HCT116 (cell line): ENCODE measurements around the gene PRR16.

Experiments
- EZH2 ChIP-seq: fragments of 200-600 bp; sonication (generic); IDR thresholded peaks from 2 replicates; pipeline ENCODE4 v1.6.1; 2017; ENCODE audit warnings: antibody characterized with exemption, mixed run types
- POLR2A ChIP-seq: IDR thresholded peaks from 2 replicates; pipeline ENCODE4 v1.7.0; 2011; ENCODE audit warnings: borderline replicate concordance; ENCODE audit not compliant: insufficient read depth, insufficient read length; ENCODE audit errors: extremely low read depth
- TF ChIP-seq, protein P1 (sequence below), 3 experiments: fragments of 200-600 bp in 1 of 3; sonication (generic) in 1 of 3; IDR thresholded peaks in 2 of 3; conservative IDR thresholded peaks in 1 of 3; 2 replicates each; pipeline ENCODE4 v1.5.1; 2012 to 2017; ENCODE audit warnings: low read depth in 2 of 3, low read length in 2 of 3, antibody characterized with exemption in 1 of 3, borderline replicate concordance in 1 of 3, control low read depth in 1 of 3, mild to moderate bottlenecking in 1 of 3, mixed read lengths in 1 of 3, mixed run types in 1 of 3, moderate library complexity in 1 of 3; ENCODE audit not compliant: insufficient read depth in 1 of 3

DNA sequence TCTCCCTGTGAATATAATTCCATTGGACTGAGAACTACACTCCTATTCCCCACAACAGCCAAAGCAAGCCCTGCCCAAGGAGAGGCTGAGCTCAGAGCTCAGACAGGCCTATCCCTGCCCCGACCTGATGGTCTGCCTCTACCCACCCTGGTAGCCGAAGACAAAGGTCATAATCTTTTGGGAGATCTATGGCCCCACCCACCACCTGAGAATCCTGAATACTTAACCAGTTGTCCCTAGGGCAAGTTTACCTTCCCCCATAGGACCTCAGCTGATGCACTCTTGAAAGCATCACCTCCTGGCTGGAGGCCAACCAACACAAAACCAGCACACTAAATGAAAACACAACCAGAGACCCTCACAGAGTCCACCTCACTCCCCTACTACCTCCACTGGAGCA is 167.5 kb downstream of the PRR16 start:
- TF ChIP-seq, protein P1, sequence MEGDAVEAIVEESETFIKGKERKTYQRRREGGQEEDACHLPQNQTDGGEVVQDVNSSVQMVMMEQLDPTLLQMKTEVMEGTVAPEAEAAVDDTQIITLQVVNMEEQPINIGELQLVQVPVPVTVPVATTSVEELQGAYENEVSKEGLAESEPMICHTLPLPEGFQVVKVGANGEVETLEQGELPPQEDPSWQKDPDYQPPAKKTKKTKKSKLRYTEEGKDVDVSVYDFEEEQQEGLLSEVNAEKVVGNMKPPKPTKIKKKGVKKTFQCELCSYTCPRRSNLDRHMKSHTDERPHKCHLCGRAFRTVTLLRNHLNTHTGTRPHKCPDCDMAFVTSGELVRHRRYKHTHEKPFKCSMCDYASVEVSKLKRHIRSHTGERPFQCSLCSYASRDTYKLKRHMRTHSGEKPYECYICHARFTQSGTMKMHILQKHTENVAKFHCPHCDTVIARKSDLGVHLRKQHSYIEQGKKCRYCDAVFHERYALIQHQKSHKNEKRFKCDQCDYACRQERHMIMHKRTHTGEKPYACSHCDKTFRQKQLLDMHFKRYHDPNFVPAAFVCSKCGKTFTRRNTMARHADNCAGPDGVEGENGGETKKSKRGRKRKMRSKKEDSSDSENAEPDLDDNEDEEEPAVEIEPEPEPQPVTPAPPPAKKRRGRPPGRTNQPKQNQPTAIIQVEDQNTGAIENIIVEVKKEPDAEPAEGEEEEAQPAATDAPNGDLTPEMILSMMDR (IDR thresholded peaks at IDR 0.05 in 2 of 3, conservative IDR thresholded peaks at IDR 0.05 in 1 of 3; ENCODE audit: borderline replicate concordance in 1 of 3, insufficient read depth in 1 of 3, low read depth in 2 of 3, low read length in 2 of 3): no peak
- TF ChIP-seq EZH2 (no peak), POLR2A (no peak)
